Kidney epithelial cell (primary cell): ENCODE results near the gene PGLYRP1. TPM values are rescaled to one million over a fixed set of nuclear protein-coding genes. Genes with fewer than 3 reads are reported as not detected.

Experiments used
- DNase-seq: peaks from one replicate; pipeline ENCODE4 v3.0.0-alpha.2; 2010; ENCODE audit warnings: low read depth
- H3K27me3 ChIP-seq: 2 replicates; pipeline ENCODE4 v1.6.0; 2011; ENCODE audit warnings: low read length; ENCODE audit not compliant: control insufficient read depth, insufficient read depth
- H3K36me3 ChIP-seq: 2 replicates; pipeline ENCODE4 v1.5.1; 2011; ENCODE audit warnings: low read length; ENCODE audit not compliant: control insufficient read depth, insufficient read depth
- H3K4me3 ChIP-seq: 2 replicates; pipeline ENCODE4 v1.5.1; 2011; ENCODE audit warnings: low read depth, mild to moderate bottlenecking, control low read depth, low read length
- total RNA-seq: library from RNA; depleted of rRNA; stranded (reverse); fragments of >200 nt; gene quantifications from 2 replicates; pipeline ENCODE4 v1.2.3, GENCODE V29; 2015
- TF ChIP-seq, protein P1 (sequence below): IDR thresholded peaks from 2 replicates; pipeline ENCODE4 v1.5.1; 2011; ENCODE audit warnings: mild to moderate bottlenecking, moderate library complexity, low read length, control low read depth, inconsistent platforms; ENCODE audit not compliant: insufficient read depth, poor library complexity, severe bottlenecking

Gene PGLYRP1
- total RNA-seq, 1 donor from 2014 or later, result not detected

DNA sequence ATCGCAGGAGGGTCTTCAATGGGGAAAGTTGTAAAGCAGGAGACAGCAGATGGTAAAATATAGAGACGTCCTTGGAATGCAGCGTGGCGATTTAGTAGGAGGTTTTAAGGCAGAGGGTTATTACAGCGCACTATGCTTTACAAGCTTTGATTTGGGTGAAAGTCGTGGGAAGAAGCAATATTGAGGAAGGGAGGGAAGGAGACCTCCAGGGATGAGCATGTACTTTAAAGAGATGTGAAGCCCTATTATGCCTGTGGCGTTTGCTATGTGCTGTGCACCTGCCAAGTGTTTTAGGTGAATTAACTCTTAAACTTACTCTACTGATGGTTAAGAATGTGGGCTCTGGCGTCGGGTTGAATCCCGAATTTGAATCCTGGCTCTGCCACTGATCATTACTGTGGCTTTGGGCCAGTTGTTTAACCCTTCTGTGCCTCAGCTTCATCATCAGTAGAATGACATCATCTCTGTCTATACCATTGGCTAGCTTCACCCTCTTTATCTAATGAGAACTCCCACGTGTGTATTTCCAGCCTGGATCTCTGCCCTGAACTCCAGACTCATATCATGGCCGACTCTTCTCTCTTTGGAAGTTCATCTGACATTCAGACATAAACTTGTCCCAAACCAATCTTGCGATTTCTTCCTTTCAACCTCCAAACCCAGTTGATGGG, 27.0 kb downstream of the PGLYRP1 start:
- TF ChIP-seq, protein P1, sequence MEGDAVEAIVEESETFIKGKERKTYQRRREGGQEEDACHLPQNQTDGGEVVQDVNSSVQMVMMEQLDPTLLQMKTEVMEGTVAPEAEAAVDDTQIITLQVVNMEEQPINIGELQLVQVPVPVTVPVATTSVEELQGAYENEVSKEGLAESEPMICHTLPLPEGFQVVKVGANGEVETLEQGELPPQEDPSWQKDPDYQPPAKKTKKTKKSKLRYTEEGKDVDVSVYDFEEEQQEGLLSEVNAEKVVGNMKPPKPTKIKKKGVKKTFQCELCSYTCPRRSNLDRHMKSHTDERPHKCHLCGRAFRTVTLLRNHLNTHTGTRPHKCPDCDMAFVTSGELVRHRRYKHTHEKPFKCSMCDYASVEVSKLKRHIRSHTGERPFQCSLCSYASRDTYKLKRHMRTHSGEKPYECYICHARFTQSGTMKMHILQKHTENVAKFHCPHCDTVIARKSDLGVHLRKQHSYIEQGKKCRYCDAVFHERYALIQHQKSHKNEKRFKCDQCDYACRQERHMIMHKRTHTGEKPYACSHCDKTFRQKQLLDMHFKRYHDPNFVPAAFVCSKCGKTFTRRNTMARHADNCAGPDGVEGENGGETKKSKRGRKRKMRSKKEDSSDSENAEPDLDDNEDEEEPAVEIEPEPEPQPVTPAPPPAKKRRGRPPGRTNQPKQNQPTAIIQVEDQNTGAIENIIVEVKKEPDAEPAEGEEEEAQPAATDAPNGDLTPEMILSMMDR, result no peak
- no peak for DNase-seq

DNA sequence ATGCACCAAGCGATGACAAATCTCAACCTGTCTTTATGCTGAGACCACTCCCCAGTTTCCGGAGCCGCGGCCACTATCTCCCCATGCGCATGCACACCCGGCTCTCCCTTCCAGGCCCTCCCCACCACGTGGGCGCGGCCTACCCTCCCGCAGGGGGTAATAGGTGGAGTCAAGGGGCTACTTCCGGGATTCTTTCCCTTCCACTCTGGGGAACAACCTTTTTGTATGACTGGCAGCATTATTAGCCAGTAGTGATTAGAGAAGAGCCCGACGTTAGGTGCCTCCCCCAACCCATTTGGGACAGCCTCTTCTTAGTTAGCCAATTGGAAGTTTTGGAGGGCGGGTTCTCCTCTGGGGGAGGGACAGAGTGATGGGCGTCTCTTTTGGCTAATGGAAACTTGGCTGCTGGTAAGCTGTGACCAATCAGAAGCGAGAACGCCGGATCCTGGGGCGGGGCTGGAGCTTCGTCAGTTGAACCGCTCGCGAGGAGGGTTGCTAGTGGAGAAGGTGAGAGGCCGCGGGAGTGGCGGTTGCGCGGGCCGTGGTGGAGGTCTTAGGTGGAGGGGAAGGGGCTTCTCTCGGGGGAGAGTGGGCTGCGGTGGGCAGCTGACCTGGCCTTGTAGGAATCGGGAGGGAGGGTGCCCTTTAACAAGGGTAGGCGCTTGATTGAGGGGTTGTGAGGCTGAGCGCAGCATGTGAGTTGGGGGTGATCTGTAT, 27.7 kb downstream of the PGLYRP1 start, which contains the start of gene CCDC61:
Gene CCDC61 (plus strand): TSS at position 470 of the 717 bp plus-strand sequence. CDS start 7,552 bp downstream, outside the sequence.
- peak; percentile 94 for DNase-seq
- H3K27me3 ChIP-seq, result peaks cover 5% of the 10 kb centered on the region
- TF ChIP-seq, protein P1, result no peak
- peak within 1 kb of the TSS; percentile 94 for H3K4me3 ChIP-seq
- no peaks in the 10 kb centered on the region for H3K36me3 ChIP-seq

More for the DNA sequence above, 27.0 kb downstream of the PGLYRP1 start:
- peaks cover 11% of the 10 kb centered on the region for H3K27me3 ChIP-seq
- H3K36me3 ChIP-seq, result no peaks in the 10 kb centered on the region
- H3K4me3 ChIP-seq, result peak overlapping the region; percentile 94

- no peaks in the 10 kb centered on the region for H3K36me3 ChIP-seq
- peak overlapping the region; percentile 53 for H3K4me3 ChIP-seq
- TF ChIP-seq, protein P1, result no peak
- no peaks in the 10 kb centered on the region for H3K27me3 ChIP-seq
- no peak for DNase-seq
These were observed 28.3 kb downstream of the PGLYRP1 start for GRCh38 chr19:45994456-45994997.

DNA sequence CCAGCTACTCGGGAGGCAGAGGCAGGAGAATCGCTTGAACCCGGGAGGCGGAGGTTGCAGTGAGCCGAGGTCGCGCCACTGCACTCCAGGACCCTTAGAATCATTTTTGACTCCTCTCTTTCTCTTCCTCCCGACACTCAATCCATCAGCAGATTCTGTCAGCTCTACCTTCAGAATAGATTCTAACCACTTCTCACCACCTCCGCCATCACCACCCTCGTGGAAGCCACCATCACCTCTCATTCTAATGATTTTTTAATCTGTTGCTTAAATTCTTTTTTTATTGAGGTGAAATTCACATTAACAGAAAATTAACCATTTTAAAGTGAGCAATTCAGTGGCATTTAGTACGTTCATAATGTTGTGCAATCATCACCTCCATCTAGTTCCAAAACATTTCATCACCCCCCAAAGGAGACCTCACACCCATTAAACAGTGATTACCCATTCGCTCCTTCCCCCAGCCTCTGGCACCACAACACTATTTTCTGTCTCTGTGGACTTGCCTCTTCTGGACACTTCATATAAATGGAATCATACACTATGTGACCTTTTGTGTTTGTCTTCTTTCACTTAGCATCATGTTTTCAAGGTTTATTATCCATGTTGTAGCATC, 32.6 kb downstream of the PGLYRP1 start:
- H3K27me3 ChIP-seq, result peaks cover 4% of the 10 kb centered on the region
- no peak for DNase-seq
- no peak overlapping the region for H3K4me3 ChIP-seq
- TF ChIP-seq, protein P1, result no peak
- H3K36me3 ChIP-seq, result no peaks in the 10 kb centered on the region

DNA sequence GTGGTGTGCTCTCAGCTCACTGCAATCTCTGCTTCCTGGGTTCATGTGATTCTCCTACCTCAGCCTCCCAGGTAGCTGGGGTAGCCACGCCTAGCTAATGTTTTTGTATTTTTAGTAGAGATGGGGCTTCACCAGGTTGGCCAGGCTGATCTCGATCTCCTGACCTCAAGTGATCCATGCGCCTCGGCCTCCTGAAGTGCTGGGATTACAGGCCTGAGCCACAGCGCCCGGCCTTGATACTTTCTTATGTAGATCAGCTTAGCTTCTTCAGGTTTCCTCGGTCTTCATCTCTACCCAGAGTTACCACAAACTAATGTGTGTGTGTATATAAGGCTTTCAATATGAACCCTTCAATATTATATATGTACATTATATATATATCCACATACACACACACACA, 37.5 kb downstream of the PGLYRP1 start:
- no peak for DNase-seq
- TF ChIP-seq, protein P1, result no peak
- peaks cover 6% of the 10 kb centered on the region for H3K27me3 ChIP-seq
- no peak overlapping the region for H3K4me3 ChIP-seq
- no peaks in the 10 kb centered on the region for H3K36me3 ChIP-seq
